ENCODE measurements around the gene CEP85L. TPM values are rescaled to one million over a fixed set of nuclear protein-coding genes. Genes with fewer than 3 reads are reported as not detected.
"Not testable (repeated sequence)": the region's sequence is repeated elsewhere in the genome, so short reads cannot be mapped to it uniquely, and the experiment has no call there.

Gene CEP85L
- total and polyA plus RNA-seq, 4 donors, result 7.4 to 37.3 (median 18.2) TPM

DNA sequence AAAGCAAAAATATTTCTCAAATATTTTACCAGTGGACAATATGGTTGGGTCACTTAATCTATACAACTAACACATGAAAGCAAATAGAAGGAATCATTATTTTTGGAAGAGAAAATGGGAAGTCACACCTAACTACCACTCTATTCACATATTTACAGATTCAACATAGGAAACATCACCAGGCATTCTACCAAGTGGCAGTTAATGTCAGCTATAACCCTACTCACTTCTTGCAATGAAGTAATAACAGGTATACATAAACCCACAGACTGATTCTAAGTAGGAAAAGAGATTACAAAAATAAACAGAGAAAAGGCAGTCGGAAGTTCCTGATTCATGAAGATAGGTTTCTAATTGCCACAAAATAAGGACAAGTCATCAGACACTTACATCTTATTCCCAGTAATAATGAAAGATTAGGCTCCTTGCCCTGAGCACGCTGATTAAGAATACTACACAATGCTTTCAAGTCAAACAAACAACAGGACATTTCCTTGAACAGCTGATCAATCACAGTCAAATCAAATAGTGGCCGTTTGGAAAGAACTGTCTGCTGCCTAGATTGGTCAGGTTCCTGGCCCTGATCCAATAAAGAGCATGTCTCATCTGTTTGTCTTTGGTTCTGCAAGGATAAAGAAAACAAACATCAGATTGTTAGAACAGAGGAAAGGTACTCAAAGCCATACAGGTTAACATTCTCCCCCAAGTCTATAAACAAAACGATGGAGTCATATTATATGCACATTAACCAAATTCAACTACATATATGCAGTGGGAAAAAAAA lies 182.5 kb downstream of the CEP85L start:
- Histone ChIP-seq H3K4me1 (ENCODE audit: control insufficient read depth, insufficient read depth, low read length) (no peaks in the 10 kb centered on the region), H3K27me3 (ENCODE audit: control insufficient read depth, insufficient read depth, low read length) (no peaks in the 10 kb centered on the region), H3K4me3 (ENCODE audit: low read depth, low read length) (no peak overlapping the region), H3K9me3 (ENCODE audit: control insufficient read depth, insufficient read depth, low read length) (no peaks in the 10 kb centered on the region), H3K27ac (ENCODE audit: low read depth, low read length) (no peak overlapping the region), H3K36me3 (ENCODE audit: control insufficient read depth, insufficient read depth, low read length) (peaks cover 4% of the 10 kb centered on the region)
- WGBS (ENCODE audit: insufficient coverage), result 0% methylated on average over 1 of the region's 4 CpGs
- DNase-seq (ENCODE audit: low read depth in 4 of 6, low spot score in 6 of 6), result peak in 1 of 6 donors; percentile 14

DNA sequence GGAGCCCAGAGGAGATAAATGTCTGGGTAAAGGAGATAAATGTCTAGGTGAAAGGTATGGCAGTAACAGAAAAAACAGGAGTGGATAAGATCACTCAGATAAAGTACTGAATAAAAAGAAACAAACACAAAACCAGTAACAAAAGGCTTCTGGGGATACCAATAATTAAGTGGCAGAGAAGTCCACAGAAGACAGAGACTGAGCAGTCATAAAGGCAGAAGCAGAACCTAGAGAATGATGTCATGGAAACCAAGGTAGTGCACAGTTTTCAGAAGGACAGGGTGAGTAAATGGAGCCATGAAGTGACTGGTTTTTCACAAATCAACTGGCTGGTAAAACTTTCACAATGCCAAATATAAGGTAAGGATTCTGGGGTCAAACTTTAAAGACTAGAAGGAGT lies 184.2 kb downstream of the CEP85L start:
- Histone ChIP-seq H3K36me3 (ENCODE audit: control insufficient read depth, insufficient read depth, low read length) (peaks cover 4% of the 10 kb centered on the region), H3K4me1 (ENCODE audit: control insufficient read depth, insufficient read depth, low read length) (no peaks in the 10 kb centered on the region), H3K9me3 (ENCODE audit: control insufficient read depth, insufficient read depth, low read length) (no peaks in the 10 kb centered on the region), H3K27ac (ENCODE audit: low read depth, low read length) (no peak overlapping the region), H3K27me3 (ENCODE audit: control insufficient read depth, insufficient read depth, low read length) (no peaks in the 10 kb centered on the region), H3K4me3 (ENCODE audit: low read depth, low read length) (no peak overlapping the region)
- no peak for DNase-seq (ENCODE audit: low read depth in 4 of 6, low spot score in 6 of 6)

DNA sequence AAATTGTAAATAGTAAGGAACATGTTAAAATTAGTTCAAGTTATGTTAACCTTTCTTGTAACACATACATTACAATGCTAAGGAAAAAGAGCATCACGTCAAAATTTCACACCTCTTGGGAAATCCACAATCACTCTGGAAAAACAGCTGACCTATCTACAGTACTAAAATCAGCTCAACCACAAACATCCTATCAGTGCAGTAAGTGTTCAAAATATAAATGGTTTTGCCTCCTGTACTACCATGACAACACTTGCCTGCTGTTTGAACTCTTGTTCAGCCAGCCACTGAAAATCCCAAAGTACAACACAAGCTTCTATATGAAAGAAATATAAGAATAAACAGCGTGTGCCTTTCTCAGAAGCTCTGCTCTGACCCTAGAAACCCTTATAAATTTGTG lies 186.8 kb downstream of the CEP85L start:
- Histone ChIP-seq H3K9me3 (ENCODE audit: control insufficient read depth, insufficient read depth, low read length) (no peaks in the 10 kb centered on the region), H3K4me1 (ENCODE audit: control insufficient read depth, insufficient read depth, low read length) (no peaks in the 10 kb centered on the region), H3K27me3 (ENCODE audit: control insufficient read depth, insufficient read depth, low read length) (no peaks in the 10 kb centered on the region), H3K36me3 (ENCODE audit: control insufficient read depth, insufficient read depth, low read length) (peaks cover 3% of the 10 kb centered on the region), H3K4me3 (ENCODE audit: low read depth, low read length) (no peak overlapping the region), H3K27ac (ENCODE audit: low read depth, low read length) (no peak overlapping the region)
- no peak for DNase-seq (ENCODE audit: low read depth in 4 of 6, low spot score in 6 of 6)
- WGBS (ENCODE audit: insufficient coverage), result no CpG with 5 or more reads among the region's 2 CpGs

DNA sequence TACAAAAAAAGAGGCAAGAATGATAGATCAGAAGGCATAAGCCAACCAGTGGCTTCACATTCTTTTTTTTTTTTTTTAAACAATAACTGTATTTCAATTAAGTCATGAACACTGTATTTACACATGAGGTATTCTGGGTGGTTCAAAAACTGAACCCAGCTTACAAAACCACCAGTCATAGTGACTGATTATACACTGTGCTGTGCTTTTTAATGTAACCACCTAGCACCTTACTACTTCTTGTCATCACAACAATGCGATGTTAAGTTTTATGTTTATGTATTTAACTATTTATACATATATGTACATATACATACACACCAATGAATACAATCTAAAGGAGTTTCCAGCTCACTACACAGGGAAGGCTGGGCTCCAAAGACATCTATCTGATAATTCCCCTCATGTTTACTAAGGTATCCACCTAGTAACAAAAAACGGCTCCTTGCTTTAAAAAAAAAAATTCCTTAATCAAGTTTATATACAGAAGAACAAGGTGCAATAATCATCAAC lies 190.4 kb downstream of the CEP85L start:
- WGBS (ENCODE audit: insufficient coverage), result no CpG with 5 or more reads among the region's 2 CpGs
- Histone ChIP-seq H3K9me3 (ENCODE audit: control insufficient read depth, insufficient read depth, low read length) (no peaks in the 10 kb centered on the region), H3K36me3 (ENCODE audit: control insufficient read depth, insufficient read depth, low read length) (no peaks in the 10 kb centered on the region), H3K27me3 (ENCODE audit: control insufficient read depth, insufficient read depth, low read length) (no peaks in the 10 kb centered on the region), H3K4me3 (ENCODE audit: low read depth, low read length) (no peak overlapping the region), H3K27ac (ENCODE audit: low read depth, low read length) (no peak overlapping the region), H3K4me1 (ENCODE audit: control insufficient read depth, insufficient read depth, low read length) (no peaks in the 10 kb centered on the region)
- DNase-seq (ENCODE audit: low read depth in 4 of 6, low spot score in 6 of 6), result no peak

DNA sequence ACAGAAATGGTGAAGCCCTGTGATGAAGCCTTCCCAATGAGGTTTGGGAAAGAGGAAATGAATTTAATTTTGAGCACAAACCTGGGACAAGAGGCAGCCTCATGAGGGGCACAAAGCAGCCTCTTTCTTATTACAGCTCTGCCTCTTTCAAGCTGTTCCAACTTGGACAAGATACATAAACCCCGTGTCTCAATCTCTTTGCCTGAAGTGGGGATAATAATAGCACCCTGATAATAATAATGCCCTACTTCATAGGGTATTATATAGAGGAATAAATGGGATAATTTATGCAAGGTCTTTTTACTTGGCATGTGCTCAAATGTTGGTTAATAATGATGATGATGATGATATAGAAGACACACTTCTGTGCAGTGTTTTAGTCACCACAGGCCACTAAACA lies 194.4 kb downstream of the CEP85L start:
- Histone ChIP-seq H3K9me3 (ENCODE audit: control insufficient read depth, insufficient read depth, low read length) (peaks cover 8% of the 10 kb centered on the region), H3K27ac (ENCODE audit: low read depth, low read length) (no peak overlapping the region), H3K4me3 (ENCODE audit: low read depth, low read length) (no peak overlapping the region), H3K36me3 (ENCODE audit: control insufficient read depth, insufficient read depth, low read length) (no peaks in the 10 kb centered on the region), H3K27me3 (ENCODE audit: control insufficient read depth, insufficient read depth, low read length) (no peaks in the 10 kb centered on the region), H3K4me1 (ENCODE audit: control insufficient read depth, insufficient read depth, low read length) (no peaks in the 10 kb centered on the region)
- no CpG with 5 or more reads among the region's 1 CpG for WGBS (ENCODE audit: insufficient coverage)
- no peak for DNase-seq (ENCODE audit: low read depth in 4 of 6, low spot score in 6 of 6)

DNA sequence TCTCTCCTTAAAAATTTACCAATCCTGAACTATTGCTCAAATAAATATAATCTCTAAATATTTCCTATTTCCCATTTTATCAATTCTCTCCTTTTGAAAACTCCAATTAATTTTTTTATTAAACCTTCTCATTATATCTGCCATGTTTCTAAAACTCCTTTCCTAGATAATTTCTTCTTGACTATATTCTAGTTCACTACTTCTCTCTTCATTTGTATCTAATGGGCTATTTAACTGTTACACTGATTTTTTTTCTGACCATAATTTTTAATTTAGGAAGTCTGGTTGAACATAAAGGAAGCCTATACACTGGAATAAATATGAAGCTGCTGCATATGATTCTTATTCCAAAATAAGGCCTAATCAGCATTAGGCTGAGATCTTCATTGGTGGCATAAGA lies 199.6 kb downstream of the CEP85L start:
- Histone ChIP-seq H3K36me3 (ENCODE audit: control insufficient read depth, insufficient read depth, low read length) (no peaks in the 10 kb centered on the region), H3K9me3 (ENCODE audit: control insufficient read depth, insufficient read depth, low read length) (peaks cover 17% of the 10 kb centered on the region), H3K27ac (ENCODE audit: low read depth, low read length) (no peak overlapping the region), H3K27me3 (ENCODE audit: control insufficient read depth, insufficient read depth, low read length) (no peaks in the 10 kb centered on the region), H3K4me3 (ENCODE audit: low read depth, low read length) (no peak overlapping the region), H3K4me1 (ENCODE audit: control insufficient read depth, insufficient read depth, low read length) (no peaks in the 10 kb centered on the region)
- no peak for DNase-seq (ENCODE audit: low read depth in 4 of 6, low spot score in 6 of 6)

DNA sequence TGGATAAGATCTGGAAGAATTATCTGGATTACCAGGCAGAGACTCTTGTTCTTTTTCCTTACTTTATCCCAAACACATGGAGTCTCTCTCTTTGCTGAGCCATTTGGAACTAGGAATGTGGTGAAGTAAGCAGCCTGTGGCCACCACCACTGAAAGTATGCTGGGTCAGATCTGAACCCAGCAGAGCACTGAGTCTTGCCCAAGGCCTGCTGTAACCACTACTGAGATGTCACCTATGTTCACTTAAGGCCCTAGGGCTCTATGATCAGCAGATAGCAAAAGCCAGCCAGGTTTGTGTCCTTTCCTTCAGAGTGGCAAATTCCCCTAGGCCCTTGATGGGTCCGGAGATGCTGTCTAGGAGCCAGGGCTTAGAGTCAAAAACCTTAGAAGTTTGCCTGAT lies 206.6 kb downstream of the CEP85L start:
- H3K4me1 ChIP-seq (ENCODE audit: control insufficient read depth, insufficient read depth, low read length), result no peaks in the 10 kb centered on the region
- no peaks in the 10 kb centered on the region for H3K27me3 ChIP-seq (ENCODE audit: control insufficient read depth, insufficient read depth, low read length)
- WGBS (ENCODE audit: insufficient coverage), result 100% methylated on average over 1 of the region's 1 CpG
- H3K4me3 ChIP-seq (ENCODE audit: low read depth, low read length), result no peak overlapping the region
- no peak overlapping the region for H3K27ac ChIP-seq (ENCODE audit: low read depth, low read length)
- H3K36me3 ChIP-seq (ENCODE audit: control insufficient read depth, insufficient read depth, low read length), result no peaks in the 10 kb centered on the region
- H3K9me3 ChIP-seq (ENCODE audit: control insufficient read depth, insufficient read depth, low read length), result peaks cover 10% of the 10 kb centered on the region
- no peak for DNase-seq (ENCODE audit: low read depth in 4 of 6, low spot score in 6 of 6)

DNA sequence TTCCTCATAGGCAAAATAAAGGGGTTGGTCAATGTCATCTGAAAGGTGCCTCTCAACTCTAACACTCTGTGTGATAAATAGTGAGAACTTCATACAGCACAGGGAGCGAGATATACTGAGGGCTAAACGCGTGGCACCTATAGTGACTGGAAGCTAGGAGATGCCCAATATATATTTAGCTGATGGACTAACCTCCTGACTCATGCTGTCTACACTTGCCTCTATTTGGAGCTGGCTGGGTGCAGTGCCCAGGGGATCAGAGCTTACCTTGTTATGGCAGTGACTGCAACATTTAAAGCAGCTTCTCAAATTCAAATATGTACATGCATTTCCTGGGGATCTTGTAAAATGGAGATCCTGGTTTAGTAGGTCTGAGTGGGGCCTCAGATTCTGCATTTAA lies 214.9 kb downstream of the CEP85L start:
- H3K9me3 ChIP-seq (ENCODE audit: control insufficient read depth, insufficient read depth, low read length), result peaks cover 2% of the 10 kb centered on the region
- no peaks in the 10 kb centered on the region for H3K27me3 ChIP-seq (ENCODE audit: control insufficient read depth, insufficient read depth, low read length)
- H3K36me3 ChIP-seq (ENCODE audit: control insufficient read depth, insufficient read depth, low read length), result no peaks in the 10 kb centered on the region
- H3K4me1 ChIP-seq (ENCODE audit: control insufficient read depth, insufficient read depth, low read length), result no peaks in the 10 kb centered on the region
- no peak overlapping the region for H3K27ac ChIP-seq (ENCODE audit: low read depth, low read length)
- WGBS (ENCODE audit: insufficient coverage), result 100% methylated on average over 1 of the region's 3 CpGs
- no peak for DNase-seq (ENCODE audit: low read depth in 4 of 6, low spot score in 6 of 6)
- H3K4me3 ChIP-seq (ENCODE audit: low read depth, low read length), result no peak overlapping the region

DNA sequence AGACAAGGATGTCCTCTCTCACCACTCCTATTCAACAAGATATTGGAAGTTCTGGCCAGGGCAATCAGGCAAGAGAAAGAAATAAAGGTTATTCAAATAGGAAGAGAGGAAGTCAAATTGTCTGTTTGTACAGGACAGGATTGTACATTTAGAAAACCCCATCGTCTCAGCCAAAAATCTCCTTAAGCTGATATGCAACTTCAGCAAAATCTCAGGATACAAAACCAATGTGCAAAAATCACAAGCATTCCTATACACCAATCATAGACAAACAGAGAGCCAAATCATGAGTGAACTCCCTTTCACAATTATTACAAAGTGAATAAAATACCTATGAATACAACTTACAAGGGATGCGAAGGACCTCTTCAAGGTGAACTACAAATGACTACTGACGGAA lies 217.2 kb downstream of the CEP85L start:
- not testable (repeated sequence) for DNase-seq (ENCODE audit: low read depth in 4 of 6, low spot score in 6 of 6); H3K4me1 ChIP-seq (ENCODE audit: control insufficient read depth, insufficient read depth, low read length); H3K36me3 ChIP-seq (ENCODE audit: control insufficient read depth, insufficient read depth, low read length); H3K27ac ChIP-seq (ENCODE audit: low read depth, low read length); H3K27me3 ChIP-seq (ENCODE audit: control insufficient read depth, insufficient read depth, low read length); H3K9me3 ChIP-seq (ENCODE audit: control insufficient read depth, insufficient read depth, low read length); H3K4me3 ChIP-seq (ENCODE audit: low read depth, low read length)
- no CpG with 5 or more reads among the region's 3 CpGs for WGBS (ENCODE audit: insufficient coverage)

DNA sequence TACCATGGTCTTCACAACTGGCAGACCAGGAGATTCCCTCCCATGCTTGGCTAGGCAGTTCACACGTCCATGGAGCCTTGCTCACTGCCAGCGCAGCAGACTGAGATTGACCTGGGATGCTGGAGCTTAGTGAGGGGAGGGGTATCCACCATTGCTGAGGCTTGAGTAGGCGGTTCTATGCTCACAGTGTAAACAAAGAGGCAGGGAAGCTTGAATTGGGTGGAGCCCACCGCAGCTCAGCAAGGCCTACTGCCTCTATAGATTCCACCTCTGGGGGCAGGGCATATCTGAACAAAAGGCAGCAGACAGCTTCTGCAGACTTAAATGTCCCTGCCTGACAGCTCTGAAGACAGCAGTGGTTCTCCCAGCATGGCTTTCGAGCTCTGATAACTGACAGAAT lies 230.1 kb downstream of the CEP85L start:
- not testable (repeated sequence) for H3K4me3 ChIP-seq (ENCODE audit: low read depth, low read length); DNase-seq (ENCODE audit: low read depth in 4 of 6, low spot score in 6 of 6); H3K27me3 ChIP-seq (ENCODE audit: control insufficient read depth, insufficient read depth, low read length); H3K36me3 ChIP-seq (ENCODE audit: control insufficient read depth, insufficient read depth, low read length); H3K9me3 ChIP-seq (ENCODE audit: control insufficient read depth, insufficient read depth, low read length); H3K4me1 ChIP-seq (ENCODE audit: control insufficient read depth, insufficient read depth, low read length); H3K27ac ChIP-seq (ENCODE audit: low read depth, low read length)
- 78% methylated on average over 5 of the region's 5 CpGs for WGBS (ENCODE audit: insufficient coverage)

Measured in spinal cord (tissue), 10 donors.